HFF-Myc (cell line): ENCODE data around the gene EARS2.

Experiments
- DNase-seq: peaks from one replicate; pipeline ENCODE4 v3.0.0-alpha.2; 2011; ENCODE audit warnings: low read depth; ENCODE audit errors: extremely low read depth
- H3K4me3 ChIP-seq: replicated peaks from 2 replicates; pipeline ENCODE4 v1.5.1; 2011; ENCODE audit warnings: low read depth, mild to moderate bottlenecking, control low read depth, low read length
- TF ChIP-seq, protein P1 (sequence below): IDR thresholded peaks from 2 replicates; pipeline ENCODE4 v1.5.1; 2012; ENCODE audit warnings: mild to moderate bottlenecking, low read depth, low read length, control low read depth; ENCODE audit errors: missing control alignments

Gene EARS2

DNA sequence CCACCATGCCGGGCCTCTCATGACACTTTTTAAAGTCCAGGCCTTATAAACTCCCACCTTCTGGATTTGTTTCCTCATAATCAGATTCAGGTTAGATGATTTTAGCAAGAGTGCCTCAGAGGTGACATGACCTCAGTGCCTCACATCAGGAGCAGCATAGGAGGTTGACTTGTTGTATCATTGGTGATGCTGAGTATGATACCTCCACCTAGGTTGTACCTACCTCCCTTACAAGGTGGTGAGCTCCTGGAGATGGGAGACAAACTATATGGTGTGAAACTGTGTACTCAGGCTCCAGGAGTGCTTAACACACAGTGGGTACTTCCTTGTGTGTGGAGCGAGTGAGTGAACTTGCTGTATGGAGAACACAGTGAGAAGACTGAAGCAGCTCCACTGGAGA is 20.3 kb upstream of the EARS2 start:
- TF ChIP-seq, protein P1, sequence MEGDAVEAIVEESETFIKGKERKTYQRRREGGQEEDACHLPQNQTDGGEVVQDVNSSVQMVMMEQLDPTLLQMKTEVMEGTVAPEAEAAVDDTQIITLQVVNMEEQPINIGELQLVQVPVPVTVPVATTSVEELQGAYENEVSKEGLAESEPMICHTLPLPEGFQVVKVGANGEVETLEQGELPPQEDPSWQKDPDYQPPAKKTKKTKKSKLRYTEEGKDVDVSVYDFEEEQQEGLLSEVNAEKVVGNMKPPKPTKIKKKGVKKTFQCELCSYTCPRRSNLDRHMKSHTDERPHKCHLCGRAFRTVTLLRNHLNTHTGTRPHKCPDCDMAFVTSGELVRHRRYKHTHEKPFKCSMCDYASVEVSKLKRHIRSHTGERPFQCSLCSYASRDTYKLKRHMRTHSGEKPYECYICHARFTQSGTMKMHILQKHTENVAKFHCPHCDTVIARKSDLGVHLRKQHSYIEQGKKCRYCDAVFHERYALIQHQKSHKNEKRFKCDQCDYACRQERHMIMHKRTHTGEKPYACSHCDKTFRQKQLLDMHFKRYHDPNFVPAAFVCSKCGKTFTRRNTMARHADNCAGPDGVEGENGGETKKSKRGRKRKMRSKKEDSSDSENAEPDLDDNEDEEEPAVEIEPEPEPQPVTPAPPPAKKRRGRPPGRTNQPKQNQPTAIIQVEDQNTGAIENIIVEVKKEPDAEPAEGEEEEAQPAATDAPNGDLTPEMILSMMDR, result no peak
- DNase-seq, result no peak
- no peak overlapping the region for H3K4me3 ChIP-seq

DNA sequence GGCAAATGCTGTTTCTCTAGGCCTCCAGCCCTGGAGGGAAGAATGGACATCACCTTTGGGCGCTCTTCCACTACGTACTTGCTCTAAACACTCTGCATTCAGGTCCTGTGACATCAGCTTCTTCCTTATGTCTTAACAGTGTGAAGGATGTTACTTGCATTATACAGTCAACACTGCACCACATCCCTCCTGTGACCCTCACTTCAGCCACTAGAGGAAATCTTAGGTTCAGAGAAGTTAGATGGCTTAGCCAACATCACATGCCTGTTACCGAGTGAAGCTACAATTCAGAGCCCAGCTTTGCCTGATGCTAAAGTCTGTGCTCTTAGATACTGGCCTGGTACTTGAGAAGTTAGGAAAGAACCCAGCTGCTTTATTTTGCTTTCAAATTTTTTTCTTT is 18.7 kb upstream of the EARS2 start:
- TF ChIP-seq, protein P1, result no peak
- no peak for DNase-seq

DNA sequence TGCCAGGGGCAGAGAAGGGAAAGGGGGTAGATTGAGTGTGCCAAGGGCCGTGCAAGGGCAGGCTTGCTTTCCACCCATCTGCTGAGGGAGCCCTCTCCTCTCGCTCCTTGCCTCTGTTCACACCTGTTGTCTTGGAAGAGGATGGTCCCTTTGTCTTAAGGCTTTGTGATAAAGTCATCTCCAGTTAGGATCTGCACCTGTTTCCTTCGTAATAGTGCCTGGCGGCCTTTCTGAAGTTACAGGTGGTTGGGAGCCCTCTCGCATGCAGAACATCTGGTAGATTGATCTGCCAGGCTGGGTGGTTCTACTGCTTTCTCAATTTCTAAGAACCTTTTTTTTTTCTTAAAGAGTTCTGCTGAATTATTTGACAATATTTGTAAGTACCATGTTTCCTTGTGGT is 16.7 kb upstream of the EARS2 start:
- DNase-seq, result no peak
- no peak overlapping the region for H3K4me3 ChIP-seq
- TF ChIP-seq, protein P1, result no peak

More for the DNA sequence above, 18.7 kb upstream of the EARS2 start:
- H3K4me3 ChIP-seq, result no peak overlapping the region

DNA sequence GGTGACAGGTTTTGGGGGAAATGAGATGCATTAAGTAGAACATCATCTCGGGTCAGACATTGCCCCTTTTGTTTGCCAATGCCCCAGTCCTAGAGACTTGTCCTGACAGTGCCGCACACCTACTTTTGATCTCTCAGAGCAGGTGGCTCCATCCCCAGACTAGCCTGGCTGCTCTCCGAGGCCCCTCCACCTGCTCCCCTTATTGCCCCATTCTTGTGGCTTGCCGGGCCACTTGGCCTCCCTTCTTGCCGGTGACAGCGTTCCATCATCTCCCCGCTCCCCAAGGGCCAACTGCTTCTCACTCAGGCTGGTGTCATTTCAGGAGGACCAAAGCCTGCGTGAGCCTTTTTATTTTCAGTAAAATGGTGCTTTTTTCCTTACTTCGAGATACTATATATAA is 15.2 kb upstream of the EARS2 start:
- no peak for DNase-seq
- H3K4me3 ChIP-seq, result no peak overlapping the region
- TF ChIP-seq, protein P1, result no peak

DNA sequence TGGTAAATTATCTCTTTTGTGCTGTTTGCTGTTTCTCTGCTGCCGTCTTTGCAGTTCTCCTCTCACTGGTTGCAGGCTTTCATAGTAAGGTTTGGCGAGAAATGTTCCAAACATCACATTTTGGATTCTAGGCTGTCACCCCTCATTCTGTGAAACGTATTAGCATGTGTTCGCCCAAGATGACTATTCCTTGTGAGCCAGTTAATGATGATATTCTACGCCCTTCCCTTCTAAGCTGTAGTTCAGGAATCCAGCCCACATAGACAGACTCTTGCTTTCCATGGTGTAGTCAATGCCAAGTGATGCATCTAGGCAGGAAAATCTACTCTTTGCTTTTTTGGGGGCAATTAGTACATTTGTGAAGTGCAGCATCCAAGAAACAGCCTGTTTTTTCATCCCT is 14.7 kb upstream of the EARS2 start:
- H3K4me3 ChIP-seq, result no peak overlapping the region
- DNase-seq, result no peak
- TF ChIP-seq, protein P1, result no peak

DNA sequence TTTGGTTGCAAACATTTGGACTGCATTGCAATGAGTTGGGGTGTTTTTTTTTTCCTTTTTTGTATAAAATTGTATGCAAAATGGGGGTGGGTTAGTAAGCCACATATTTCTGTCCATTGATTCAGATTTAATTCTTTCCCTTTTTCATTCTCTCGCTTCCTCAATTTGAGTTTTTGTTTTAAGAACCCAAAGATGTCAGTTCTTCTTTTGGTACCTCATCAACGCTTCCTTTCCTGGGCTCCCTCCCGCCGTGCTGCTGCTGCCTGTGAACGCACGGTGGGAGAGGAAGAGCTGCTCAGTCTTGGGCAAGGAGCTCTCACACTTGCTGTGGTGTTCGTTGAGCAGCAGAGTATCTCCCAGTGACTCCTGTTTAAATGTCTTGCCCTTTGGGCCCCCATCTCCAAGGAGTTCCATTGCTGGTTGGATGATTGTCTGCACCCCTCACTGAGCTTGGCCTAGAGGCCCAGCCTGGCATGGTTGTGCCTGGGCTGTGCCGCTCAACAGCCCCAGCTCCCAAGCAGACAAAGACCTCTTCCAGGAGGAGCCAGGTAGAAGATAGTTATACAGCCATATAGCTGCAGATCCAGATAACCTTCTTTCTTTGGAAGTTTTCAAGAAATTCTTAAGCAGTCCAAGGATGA is 14.0 kb upstream of the EARS2 start:
- no peak for DNase-seq
- TF ChIP-seq, protein P1, result no peak
- no peak overlapping the region for H3K4me3 ChIP-seq

DNA sequence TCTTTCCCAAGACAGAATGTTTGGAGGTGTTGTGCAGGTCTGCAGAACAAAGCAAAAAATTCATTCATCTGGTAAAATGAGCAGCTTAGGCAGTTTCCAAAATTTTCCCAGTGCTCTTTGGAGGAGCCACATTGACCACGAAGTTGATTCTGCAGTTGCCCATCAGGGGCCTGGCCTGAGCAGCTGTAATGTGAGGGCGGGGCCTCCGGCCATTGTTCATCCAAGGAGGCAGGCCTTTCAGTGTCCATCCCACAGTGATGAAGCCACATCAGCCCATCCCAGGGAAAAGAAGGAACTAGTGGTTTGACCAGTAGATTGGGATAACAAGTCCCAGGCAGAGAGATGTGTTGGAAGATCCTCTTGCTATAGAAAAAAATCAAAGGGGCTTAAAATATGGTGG is 10.5 kb upstream of the EARS2 start:
- DNase-seq, result no peak
- no peak overlapping the region for H3K4me3 ChIP-seq
- TF ChIP-seq, protein P1, result no peak
